22Rv1 (cell line): ENCODE results near the gene TMEM170B.

Experiments used
- ZFX ChIP-seq: fragments of 450-650 bp; IDR thresholded peaks from 2 replicates; pipeline ENCODE4 v1.6.1; 2017; ENCODE audit warnings: antibody characterized with exemption, borderline replicate concordance
- TF ChIP-seq, protein P1 (sequence below): fragments of 450-650 bp; IDR thresholded peaks from 2 replicates; pipeline ENCODE4 v1.5.1; 2017; ENCODE audit warnings: mild to moderate bottlenecking

- TF ChIP-seq, protein P1, sequence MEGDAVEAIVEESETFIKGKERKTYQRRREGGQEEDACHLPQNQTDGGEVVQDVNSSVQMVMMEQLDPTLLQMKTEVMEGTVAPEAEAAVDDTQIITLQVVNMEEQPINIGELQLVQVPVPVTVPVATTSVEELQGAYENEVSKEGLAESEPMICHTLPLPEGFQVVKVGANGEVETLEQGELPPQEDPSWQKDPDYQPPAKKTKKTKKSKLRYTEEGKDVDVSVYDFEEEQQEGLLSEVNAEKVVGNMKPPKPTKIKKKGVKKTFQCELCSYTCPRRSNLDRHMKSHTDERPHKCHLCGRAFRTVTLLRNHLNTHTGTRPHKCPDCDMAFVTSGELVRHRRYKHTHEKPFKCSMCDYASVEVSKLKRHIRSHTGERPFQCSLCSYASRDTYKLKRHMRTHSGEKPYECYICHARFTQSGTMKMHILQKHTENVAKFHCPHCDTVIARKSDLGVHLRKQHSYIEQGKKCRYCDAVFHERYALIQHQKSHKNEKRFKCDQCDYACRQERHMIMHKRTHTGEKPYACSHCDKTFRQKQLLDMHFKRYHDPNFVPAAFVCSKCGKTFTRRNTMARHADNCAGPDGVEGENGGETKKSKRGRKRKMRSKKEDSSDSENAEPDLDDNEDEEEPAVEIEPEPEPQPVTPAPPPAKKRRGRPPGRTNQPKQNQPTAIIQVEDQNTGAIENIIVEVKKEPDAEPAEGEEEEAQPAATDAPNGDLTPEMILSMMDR, result no peak
- no peak for TF ChIP-seq ZFX
Measured at GRCh38 chr6:11580686-11581405, 43.3 kb downstream of the TMEM170B start.
